Measurements from ENCODE around the gene HJV.

The HJV gene

DNA sequence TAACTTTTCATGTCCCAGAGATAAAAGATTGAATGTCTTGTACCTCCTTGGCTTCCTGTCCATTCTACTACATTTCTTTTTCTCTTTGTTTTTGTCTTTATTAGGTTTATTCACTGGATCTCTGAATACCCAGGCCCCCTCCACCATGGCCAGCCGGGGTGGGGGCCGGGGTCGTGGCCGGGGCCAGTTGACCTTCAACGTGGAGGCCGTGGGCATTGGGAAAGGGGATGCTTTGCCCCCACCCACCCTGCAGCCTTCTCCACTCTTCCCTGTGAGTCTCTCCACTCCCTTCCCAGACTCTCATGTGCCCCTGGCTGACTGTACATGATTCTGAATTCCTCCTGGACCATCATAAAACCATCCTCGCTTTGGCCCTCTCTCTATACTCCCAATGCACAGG, 46.8 kb downstream of the HJV start:
- ChIA-PET CTCF (interaction anchor here (0.8 to 1.2 kb wide), 3 partner anchors 32 to 110 kb away, joined by 4 to 5 read pairs (median 4); no protein-coding TSS in a partner anchor), POLR2A (no interaction called here)
- no peaks in the 10 kb centered on the region for H3K9me3 ChIP-seq (ENCODE audit: control insufficient read depth, insufficient read depth, low read depth, low read length)
- H3K27ac ChIP-seq (ENCODE audit: extremely low read depth, low read depth, low read length), result no peak overlapping the region
- H3K4me3 ChIP-seq (ENCODE audit: low read depth, low read length), result no peak overlapping the region
- TF ChIP-seq, protein P1, sequence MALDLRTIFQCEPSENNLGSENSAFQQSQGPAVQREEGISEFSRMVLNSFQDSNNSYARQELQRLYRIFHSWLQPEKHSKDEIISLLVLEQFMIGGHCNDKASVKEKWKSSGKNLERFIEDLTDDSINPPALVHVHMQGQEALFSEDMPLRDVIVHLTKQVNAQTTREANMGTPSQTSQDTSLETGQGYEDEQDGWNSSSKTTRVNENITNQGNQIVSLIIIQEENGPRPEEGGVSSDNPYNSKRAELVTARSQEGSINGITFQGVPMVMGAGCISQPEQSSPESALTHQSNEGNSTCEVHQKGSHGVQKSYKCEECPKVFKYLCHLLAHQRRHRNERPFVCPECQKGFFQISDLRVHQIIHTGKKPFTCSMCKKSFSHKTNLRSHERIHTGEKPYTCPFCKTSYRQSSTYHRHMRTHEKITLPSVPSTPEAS (tag by site-specific recombination; IDR thresholded peaks at IDR 0.05), result no peak
- no peak for TF ChIP-seq SETDB1 (IDR thresholded peaks at IDR 0.05; ENCODE audit: insufficient read length, low read length)
- TF ChIP-seq ZNF16 (tag by site-specific recombination; IDR thresholded peaks at IDR 0.05; ENCODE audit: low read depth), result no peak
- no peak for TF ChIP-seq ZNF19 (tag by site-specific recombination; IDR thresholded peaks at IDR 0.05; ENCODE audit: low read depth)
- no peak for TF ChIP-seq KLF1 (tag by site-specific recombination; IDR thresholded peaks at IDR 0.05)
- TF ChIP-seq ZNF404 (tag by site-specific recombination; IDR thresholded peaks at IDR 0.05), result no peak
- peaks cover 6% of the 10 kb centered on the region; the same call in 1 of the 2 replicates for H3K4me1 ChIP-seq (ENCODE audit: control insufficient read depth, insufficient read depth, low read length)
- no peaks in the 10 kb centered on the region for H3K36me3 ChIP-seq (ENCODE audit: control insufficient read depth in 2 of 2, insufficient read depth in 1 of 2, low read length in 2 of 2)

DNA sequence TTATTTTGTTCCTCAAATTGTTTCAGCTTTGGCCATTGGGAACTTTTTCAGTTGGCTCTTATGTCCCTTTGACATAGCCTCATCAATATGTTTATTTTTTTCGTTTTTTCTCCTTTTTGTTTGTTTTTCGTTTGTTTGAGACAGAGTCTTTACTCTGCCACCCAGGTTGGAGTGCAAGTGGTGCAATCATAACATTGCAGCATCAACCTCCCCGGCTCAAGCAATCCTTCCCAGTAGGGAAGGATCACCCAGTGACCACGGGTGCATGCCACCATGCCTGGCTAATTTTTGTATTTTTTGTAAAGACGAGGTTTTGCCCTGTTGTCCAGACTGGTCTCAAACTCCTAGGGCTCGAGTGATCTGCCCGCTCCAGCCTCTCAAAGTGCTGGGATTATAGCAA, 49.0 kb downstream of the HJV start:
- Histone ChIP-seq H3K9me3 (ENCODE audit: control insufficient read depth, insufficient read depth, low read depth, low read length) (no peaks in the 10 kb centered on the region), H3K4me3 (ENCODE audit: low read depth, low read length) (no peak overlapping the region), H3K4me1 (ENCODE audit: control insufficient read depth, insufficient read depth, low read length) (no peaks in the 10 kb centered on the region), H3K27ac (ENCODE audit: extremely low read depth, low read depth, low read length) (no peak overlapping the region), H3K36me3 (ENCODE audit: control insufficient read depth in 2 of 2, insufficient read depth in 1 of 2, low read length in 2 of 2) (no peaks in the 10 kb centered on the region)
- ChIA-PET CTCF (interaction anchor here (0.9 to 1.5 kb wide), 4 partner anchors 34 to 92 kb away, joined by 3 to 7 read pairs (median 4); no protein-coding TSS in a partner anchor), POLR2A (interaction anchor here (1.1 kb wide), 1 partner anchor 8 kb away, joined by 6 read pairs; the partner anchor contains the start of genes ANKRD34A and POLR3GL)
- TF ChIP-seq, protein P2, sequence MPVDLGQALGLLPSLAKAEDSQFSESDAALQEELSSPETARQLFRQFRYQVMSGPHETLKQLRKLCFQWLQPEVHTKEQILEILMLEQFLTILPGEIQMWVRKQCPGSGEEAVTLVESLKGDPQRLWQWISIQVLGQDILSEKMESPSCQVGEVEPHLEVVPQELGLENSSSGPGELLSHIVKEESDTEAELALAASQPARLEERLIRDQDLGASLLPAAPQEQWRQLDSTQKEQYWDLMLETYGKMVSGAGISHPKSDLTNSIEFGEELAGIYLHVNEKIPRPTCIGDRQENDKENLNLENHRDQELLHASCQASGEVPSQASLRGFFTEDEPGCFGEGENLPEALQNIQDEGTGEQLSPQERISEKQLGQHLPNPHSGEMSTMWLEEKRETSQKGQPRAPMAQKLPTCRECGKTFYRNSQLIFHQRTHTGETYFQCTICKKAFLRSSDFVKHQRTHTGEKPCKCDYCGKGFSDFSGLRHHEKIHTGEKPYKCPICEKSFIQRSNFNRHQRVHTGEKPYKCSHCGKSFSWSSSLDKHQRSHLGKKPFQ (tag by site-specific recombination; IDR thresholded peaks at IDR 0.05), result no peak
- no peak for TF ChIP-seq HIC1 (tag by site-specific recombination; IDR thresholded peaks at IDR 0.05)
- no peak for TF ChIP-seq ZNF19 (tag by site-specific recombination; IDR thresholded peaks at IDR 0.05; ENCODE audit: low read depth)
- 0 out of 2 replicates have a peak, but pooled peaks have one; percentile 8 for TF ChIP-seq ZIC2 (tag by site-specific recombination; IDR thresholded peaks at IDR 0.05)
- TF ChIP-seq ZNF221 (tag by site-specific recombination; IDR thresholded peaks at IDR 0.05; ENCODE audit: borderline replicate concordance), result no peak
- TF ChIP-seq, protein P3, sequence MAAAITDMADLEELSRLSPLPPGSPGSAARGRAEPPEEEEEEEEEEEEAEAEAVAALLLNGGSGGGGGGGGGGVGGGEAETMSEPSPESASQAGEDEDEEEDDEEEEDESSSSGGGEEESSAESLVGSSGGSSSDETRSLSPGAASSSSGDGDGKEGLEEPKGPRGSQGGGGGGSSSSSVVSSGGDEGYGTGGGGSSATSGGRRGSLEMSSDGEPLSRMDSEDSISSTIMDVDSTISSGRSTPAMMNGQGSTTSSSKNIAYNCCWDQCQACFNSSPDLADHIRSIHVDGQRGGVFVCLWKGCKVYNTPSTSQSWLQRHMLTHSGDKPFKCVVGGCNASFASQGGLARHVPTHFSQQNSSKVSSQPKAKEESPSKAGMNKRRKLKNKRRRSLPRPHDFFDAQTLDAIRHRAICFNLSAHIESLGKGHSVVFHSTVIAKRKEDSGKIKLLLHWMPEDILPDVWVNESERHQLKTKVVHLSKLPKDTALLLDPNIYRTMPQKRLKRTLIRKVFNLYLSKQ (tag by site-specific recombination; IDR thresholded peaks at IDR 0.05; ENCODE audit: borderline replicate concordance), result no peak
- no peak for TF ChIP-seq ZSCAN18 (tag by site-specific recombination; IDR thresholded peaks at IDR 0.05)
- TF ChIP-seq ZNF398 (tag by site-specific recombination; IDR thresholded peaks at IDR 0.05), result no peak
- peak; percentile 80 for TF ChIP-seq GLIS1 (tag by site-specific recombination; IDR thresholded peaks at IDR 0.05)
- TF ChIP-seq SETDB1 (IDR thresholded peaks at IDR 0.05; ENCODE audit: insufficient read length, low read length), result no peak
- no peak for TF ChIP-seq ZNF404 (tag by site-specific recombination; IDR thresholded peaks at IDR 0.05)
- no peak for TF ChIP-seq ZNF266 (tag by site-specific recombination; IDR thresholded peaks at IDR 0.05; ENCODE audit: low read depth)
- no peak for TF ChIP-seq ZNF776 (tag by site-specific recombination; IDR thresholded peaks at IDR 0.05; ENCODE audit: borderline replicate concordance)
- no peak for TF ChIP-seq ZNF248 (tag by site-specific recombination; IDR thresholded peaks at IDR 0.05)
- no peak for TF ChIP-seq ZNF707 (tag by site-specific recombination; IDR thresholded peaks at IDR 0.05)
- TF ChIP-seq ZXDB (tag by site-specific recombination; IDR thresholded peaks at IDR 0.05), result no peak
- no peak for TF ChIP-seq ZNF513 (tag by site-specific recombination; IDR thresholded peaks at IDR 0.05)
